Activated T-cell treated with anti-CD3 and anti-CD28 coated beads, Interleukin-2, amount 50 U/mL, for 24 hours (primary cell): ENCODE data around the gene THAP4.
A peak's percentile ranks its signal among the peaks of the same experiment; 100 is the strongest.

ENCODE experiments used
- DNase-seq: peaks from one replicate; pipeline ENCODE4 v3.0.0-alpha.2; 2020
- H3K27ac Mint-ChIP-seq: 2 replicates; pipeline ENCODE4 v1.8.0; 2020; ENCODE audit warnings: mild to moderate bottlenecking, mixed read lengths
- H3K27me3 Mint-ChIP-seq: 2 replicates; pipeline ENCODE4 v1.8.0; 2020; ENCODE audit warnings: mixed read lengths
- H3K36me3 Mint-ChIP-seq: 2 replicates; pipeline ENCODE4 v1.8.0; 2020; ENCODE audit warnings: low read depth, mixed read lengths
- H3K4me1 Mint-ChIP-seq: 2 replicates; pipeline ENCODE4 v1.8.0; 2020; ENCODE audit warnings: low read depth, mixed read lengths
- H3K4me3 Mint-ChIP-seq: 2 replicates; pipeline ENCODE4 v1.8.0; 2020; ENCODE audit warnings: mild to moderate bottlenecking, moderate library complexity, mixed read lengths
- H3K9me3 Mint-ChIP-seq: 2 replicates; pipeline ENCODE4 v1.8.0; 2020; ENCODE audit warnings: mixed read lengths

The THAP4 gene, protein sequence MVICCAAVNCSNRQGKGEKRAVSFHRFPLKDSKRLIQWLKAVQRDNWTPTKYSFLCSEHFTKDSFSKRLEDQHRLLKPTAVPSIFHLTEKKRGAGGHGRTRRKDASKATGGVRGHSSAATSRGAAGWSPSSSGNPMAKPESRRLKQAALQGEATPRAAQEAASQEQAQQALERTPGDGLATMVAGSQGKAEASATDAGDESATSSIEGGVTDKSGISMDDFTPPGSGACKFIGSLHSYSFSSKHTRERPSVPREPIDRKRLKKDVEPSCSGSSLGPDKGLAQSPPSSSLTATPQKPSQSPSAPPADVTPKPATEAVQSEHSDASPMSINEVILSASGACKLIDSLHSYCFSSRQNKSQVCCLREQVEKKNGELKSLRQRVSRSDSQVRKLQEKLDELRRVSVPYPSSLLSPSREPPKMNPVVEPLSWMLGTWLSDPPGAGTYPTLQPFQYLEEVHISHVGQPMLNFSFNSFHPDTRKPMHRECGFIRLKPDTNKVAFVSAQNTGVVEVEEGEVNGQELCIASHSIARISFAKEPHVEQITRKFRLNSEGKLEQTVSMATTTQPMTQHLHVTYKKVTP

GRCh38 chr2:241637018-241637794, at the start of gene THAP4, which contains the start of gene ATG4B:
THAP4 (minus strand) TSS chr2:241637158; CDS start chr2:241637017, 141 bp downstream.
ATG4B (plus strand) TSS chr2:241637693; CDS start chr2:241637715, 22 bp downstream.
- peak; percentile 90 for DNase-seq
- peak within 1 kb of the TSS; percentile 94 for H3K27ac Mint-ChIP-seq
- H3K27me3 Mint-ChIP-seq = no peaks in the 10 kb centered on the region
- peak within 1 kb of the TSS; percentile 89 for H3K4me3 Mint-ChIP-seq
- peaks cover 73% of the 10 kb centered on the region for H3K36me3 Mint-ChIP-seq
- H3K9me3 Mint-ChIP-seq = no peaks in the 10 kb centered on the region
- H3K4me1 Mint-ChIP-seq = peaks cover 53% of the 10 kb centered on the region

DNA sequence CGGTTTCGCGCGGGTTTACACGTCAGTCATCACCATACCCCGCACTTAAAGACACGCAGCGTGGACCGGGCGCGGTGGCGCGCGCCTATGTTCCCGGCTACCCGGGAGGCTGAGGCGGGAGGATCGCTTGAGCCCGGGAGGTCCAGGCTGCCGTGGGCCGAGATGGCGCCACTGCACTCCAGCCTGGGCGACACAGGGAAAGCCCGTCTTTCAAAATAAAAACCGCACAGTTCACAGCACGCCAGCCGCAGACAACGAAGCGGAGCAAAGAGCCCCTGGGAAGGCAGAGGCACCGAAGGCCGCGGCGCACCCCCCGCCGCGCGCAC, 49.3 kb upstream of the THAP4 start:
- H3K9me3 Mint-ChIP-seq = no peaks in the 10 kb centered on the region
- H3K36me3 Mint-ChIP-seq = peaks cover 86% of the 10 kb centered on the region
- peak overlapping the region; percentile 89 for H3K27ac Mint-ChIP-seq
- H3K4me3 Mint-ChIP-seq = peak overlapping the region; percentile 97
- DNase-seq = no peak
- H3K27me3 Mint-ChIP-seq = no peaks in the 10 kb centered on the region
- H3K4me1 Mint-ChIP-seq = peaks cover 34% of the 10 kb centered on the region

GRCh38 chr2:241680827-241681599, 44.1 kb upstream of the THAP4 start:
- H3K9me3 Mint-ChIP-seq = no peaks in the 10 kb centered on the region
- no peak for DNase-seq
- H3K27ac Mint-ChIP-seq = peak overlapping the region; percentile 55
- no peak overlapping the region for H3K4me3 Mint-ChIP-seq
- H3K27me3 Mint-ChIP-seq = no peaks in the 10 kb centered on the region
- peaks cover 20% of the 10 kb centered on the region for H3K4me1 Mint-ChIP-seq
- H3K36me3 Mint-ChIP-seq = peaks cover 98% of the 10 kb centered on the region

DNA sequence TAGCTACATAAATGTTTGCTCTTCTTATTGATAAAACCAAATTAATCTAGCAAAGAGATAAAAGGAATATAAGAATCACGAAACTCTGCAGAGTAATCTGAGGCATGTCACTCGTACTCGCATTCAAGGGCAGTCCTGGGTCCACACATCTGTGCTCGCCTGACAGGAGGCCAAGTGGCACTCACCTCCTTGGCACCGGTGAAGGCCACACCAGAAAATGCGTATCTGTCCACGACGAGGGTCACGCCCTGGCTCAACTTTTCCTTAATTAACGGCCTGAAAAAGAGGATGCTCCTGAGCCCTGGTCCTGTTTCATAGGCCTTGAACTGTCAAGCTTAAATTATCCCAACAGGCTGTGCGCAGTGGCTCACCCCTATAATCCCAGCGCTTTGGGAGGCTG, 43.1 kb upstream of the THAP4 start:
- Mint-ChIP-seq H3K27me3 (no peaks in the 10 kb centered on the region), H3K4me3 (no peak overlapping the region), H3K9me3 (no peaks in the 10 kb centered on the region), H3K27ac (no peak overlapping the region), H3K36me3 (peaks cover 100% of the 10 kb centered on the region), H3K4me1 (peaks cover 13% of the 10 kb centered on the region)
- no peak for DNase-seq

DNA sequence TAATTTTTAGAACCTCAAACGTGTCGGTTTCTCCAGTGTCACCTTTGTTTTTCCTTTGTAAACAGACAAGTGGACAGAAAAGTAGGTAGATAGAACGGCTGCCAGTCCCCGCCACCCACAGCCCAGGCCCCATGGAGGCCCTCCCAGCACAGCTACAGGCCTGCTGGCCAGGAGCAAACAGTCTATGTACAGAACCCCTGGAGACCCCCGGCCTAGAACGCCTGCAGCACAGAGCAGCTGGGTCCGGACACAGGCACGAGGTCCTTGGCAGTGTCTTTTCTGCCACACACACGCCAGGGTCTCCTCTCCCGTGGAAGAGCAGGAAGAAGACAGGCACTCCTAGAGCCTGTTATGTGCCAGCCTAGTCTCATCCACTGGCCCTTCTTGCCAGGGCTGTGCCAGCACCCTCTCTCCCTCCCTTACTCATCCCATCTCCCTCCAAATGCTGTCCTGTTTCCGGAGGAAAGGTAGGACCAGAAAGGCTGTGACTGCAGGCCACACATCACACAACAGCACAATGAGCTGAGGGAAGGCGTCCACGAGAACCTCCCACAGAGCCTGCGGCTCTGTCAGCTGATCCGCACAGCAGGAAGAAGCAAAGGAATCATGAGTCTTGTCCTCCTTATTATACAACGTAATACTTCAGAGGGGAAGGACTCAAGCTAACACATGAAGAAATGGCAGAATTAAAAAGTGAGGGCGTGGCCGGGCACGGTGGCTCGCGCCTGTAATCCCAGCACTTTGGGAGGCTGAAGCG, 42.0 kb upstream of the THAP4 start:
- no peaks in the 10 kb centered on the region for H3K27me3 Mint-ChIP-seq
- H3K9me3 Mint-ChIP-seq = no peaks in the 10 kb centered on the region
- H3K4me1 Mint-ChIP-seq = peaks cover 10% of the 10 kb centered on the region
- peaks cover 97% of the 10 kb centered on the region for H3K36me3 Mint-ChIP-seq
- no peak overlapping the region for H3K27ac Mint-ChIP-seq
- H3K4me3 Mint-ChIP-seq = no peak overlapping the region
- no peak for DNase-seq

GRCh38 chr2:241678307-241678706, 41.3 kb upstream of the THAP4 start:
- peaks cover 12% of the 10 kb centered on the region for H3K4me1 Mint-ChIP-seq
- H3K36me3 Mint-ChIP-seq = peaks cover 96% of the 10 kb centered on the region

DNA sequence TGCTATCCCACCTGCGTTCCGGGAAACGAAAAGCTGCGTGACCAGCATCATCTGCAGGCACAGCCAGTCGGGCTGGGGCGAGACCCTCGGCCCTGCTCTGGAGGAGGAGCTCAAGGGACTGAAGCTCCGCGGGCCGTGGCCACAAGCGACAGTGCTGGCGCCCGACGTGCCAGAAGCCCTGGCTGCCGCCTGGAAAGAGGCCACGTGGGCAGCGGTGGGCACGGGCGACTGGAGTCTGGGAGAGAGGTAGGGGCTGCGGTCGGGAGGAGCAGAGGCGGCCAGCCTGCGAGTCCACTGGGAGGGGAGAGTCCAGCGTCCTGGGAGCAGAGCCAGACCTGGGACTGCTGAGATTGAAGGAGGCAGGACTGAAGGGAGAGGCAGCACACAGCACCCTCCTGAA, 40.4 kb upstream of the THAP4 start:
- Mint-ChIP-seq H3K36me3 (peaks cover 96% of the 10 kb centered on the region), H3K4me3 (no peak overlapping the region), H3K4me1 (peaks cover 12% of the 10 kb centered on the region), H3K27me3 (no peaks in the 10 kb centered on the region), H3K9me3 (no peaks in the 10 kb centered on the region), H3K27ac (peak overlapping the region; percentile 18)
- no peak for DNase-seq

More at GRCh38 chr2:241678307-241678706, 41.3 kb upstream of the THAP4 start:
- Mint-ChIP-seq H3K4me3 (no peak overlapping the region), H3K27ac (no peak overlapping the region), H3K9me3 (no peaks in the 10 kb centered on the region), H3K27me3 (no peaks in the 10 kb centered on the region)
- DNase-seq = no peak

GRCh38 chr2:241676665-241677064, 39.7 kb upstream of the THAP4 start:
- H3K27ac Mint-ChIP-seq = peak overlapping the region; percentile 19
- no peak for DNase-seq
- H3K4me1 Mint-ChIP-seq = peaks cover 12% of the 10 kb centered on the region
- no peaks in the 10 kb centered on the region for H3K27me3 Mint-ChIP-seq
- H3K4me3 Mint-ChIP-seq = no peak overlapping the region
- no peaks in the 10 kb centered on the region for H3K9me3 Mint-ChIP-seq
- H3K36me3 Mint-ChIP-seq = peaks cover 96% of the 10 kb centered on the region

DNA sequence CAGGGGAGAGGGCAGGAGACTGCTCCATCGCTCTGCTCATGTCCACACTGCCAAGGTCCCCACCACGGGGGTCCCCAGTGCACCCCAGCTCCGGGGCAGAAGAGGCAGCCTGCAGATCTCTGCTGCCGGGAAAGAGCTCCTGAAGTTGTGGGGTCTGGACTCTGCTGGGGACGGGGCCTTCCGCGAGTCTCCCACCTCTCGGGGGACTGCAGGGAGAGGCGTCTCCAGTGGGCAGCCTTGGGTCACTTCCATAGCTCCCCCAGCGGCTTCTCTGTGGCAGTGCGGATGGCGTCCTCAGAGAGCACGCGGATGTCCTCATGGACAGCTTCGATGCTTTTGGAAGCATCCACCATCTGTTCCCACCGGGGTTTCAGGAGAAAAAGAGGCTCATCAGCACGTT, 38.9 kb upstream of the THAP4 start:
- H3K4me1 Mint-ChIP-seq = peaks cover 6% of the 10 kb centered on the region
- H3K36me3 Mint-ChIP-seq = peaks cover 96% of the 10 kb centered on the region
- no peak overlapping the region for H3K4me3 Mint-ChIP-seq
- peak overlapping the region; percentile 64 for H3K27ac Mint-ChIP-seq
- no peak for DNase-seq
- H3K27me3 Mint-ChIP-seq = no peaks in the 10 kb centered on the region
- H3K9me3 Mint-ChIP-seq = no peaks in the 10 kb centered on the region

- Mint-ChIP-seq H3K4me3 (no peak overlapping the region), H3K36me3 (peaks cover 95% of the 10 kb centered on the region), H3K27ac (peak overlapping the region; percentile 72), H3K9me3 (no peaks in the 10 kb centered on the region), H3K4me1 (peaks cover 2% of the 10 kb centered on the region), H3K27me3 (no peaks in the 10 kb centered on the region)
- DNase-seq = no peak
Measured at GRCh38 chr2:241673797-241674725, 37.1 kb upstream of the THAP4 start.

GRCh38 chr2:241673189-241673663, 36.3 kb upstream of the THAP4 start:
- no peaks in the 10 kb centered on the region for H3K27me3 Mint-ChIP-seq
- H3K4me1 Mint-ChIP-seq = peaks cover 2% of the 10 kb centered on the region
- H3K4me3 Mint-ChIP-seq = no peak overlapping the region
- H3K36me3 Mint-ChIP-seq = peaks cover 95% of the 10 kb centered on the region
- peak overlapping the region; percentile 57 for H3K27ac Mint-ChIP-seq
- DNase-seq = no peak
- H3K9me3 Mint-ChIP-seq = no peaks in the 10 kb centered on the region

GRCh38 chr2:241672243-241673188, 35.6 kb upstream of the THAP4 start:
- Mint-ChIP-seq H3K4me3 (no peak overlapping the region), H3K9me3 (no peaks in the 10 kb centered on the region), H3K4me1 (peaks cover 2% of the 10 kb centered on the region), H3K27ac (peak overlapping the region; percentile 44), H3K36me3 (peaks cover 94% of the 10 kb centered on the region), H3K27me3 (no peaks in the 10 kb centered on the region)
- DNase-seq = no peak
